Trophoblast cell (in vitro differentiated cells and primary cell): ENCODE results near the gene PUM2.

Source experiments
- DNase-seq, 2 donors: peaks; one replicate each; pipeline ENCODE4 v3.0.0-alpha.2; 2016
- H2AFZ ChIP-seq: 2 replicates; pipeline ENCODE4 v1.6.1; 2013; ENCODE audit warnings: low read length, moderate library complexity, mild to moderate bottlenecking; ENCODE audit not compliant: insufficient read depth, poor library complexity
- H2AK5ac ChIP-seq: 2 replicates; pipeline ENCODE4 v1.6.1; 2013; ENCODE audit warnings: mild to moderate bottlenecking, low read length
- H2BK120ac ChIP-seq: 2 replicates; pipeline ENCODE4 v1.6.1; 2013; ENCODE audit warnings: low read length, mild to moderate bottlenecking, moderate library complexity; ENCODE audit not compliant: insufficient read depth, poor library complexity
- H2BK12ac ChIP-seq: 2 replicates; pipeline ENCODE4 v1.6.1; 2013; ENCODE audit warnings: mild to moderate bottlenecking, low read length, moderate library complexity
- H2BK5ac ChIP-seq: 2 replicates; pipeline ENCODE4 v1.6.1; 2013; ENCODE audit warnings: low read length, low read depth, moderate library complexity, mild to moderate bottlenecking; ENCODE audit not compliant: poor library complexity
- H3K14ac ChIP-seq: 2 replicates; pipeline ENCODE4 v1.6.1; 2013; ENCODE audit warnings: mild to moderate bottlenecking, low read length
- H3K18ac ChIP-seq: 2 replicates; pipeline ENCODE4 v1.6.1; 2013; ENCODE audit warnings: mild to moderate bottlenecking, low read length
- H3K23ac ChIP-seq: 2 replicates; pipeline ENCODE4 v1.6.1; 2013; ENCODE audit warnings: low read length
- H3K27ac ChIP-seq: 2 replicates; pipeline ENCODE4 v1.5.1; 2013; ENCODE audit warnings: low read depth, mild to moderate bottlenecking, inconsistent platforms, low read length, moderate library complexity
- H3K27me3 ChIP-seq: 2 replicates; pipeline ENCODE4 v1.6.1; 2013; ENCODE audit warnings: inconsistent platforms, mild to moderate bottlenecking, low read length, moderate library complexity; ENCODE audit not compliant: insufficient read depth
- H3K36me3 ChIP-seq, 2 experiments: 1 replicate in 1 of 2; 2 replicates in 1 of 2; pipeline ENCODE4 v1.6.1; 2013; ENCODE audit warnings: low read length in 2 of 2, mild to moderate bottlenecking in 2 of 2, moderate library complexity in 1 of 2; ENCODE audit not compliant: insufficient read depth in 2 of 2, control insufficient read depth in 1 of 2
- H3K4ac ChIP-seq: 2 replicates; pipeline ENCODE4 v1.6.1; 2013; ENCODE audit warnings: low read depth, mild to moderate bottlenecking, low read length, moderate library complexity
- H3K4me1 ChIP-seq, 2 experiments: 1 replicate in 1 of 2; 2 replicates in 1 of 2; pipeline ENCODE4 v1.6.1; 2013; ENCODE audit warnings: low read length in 2 of 2, mild to moderate bottlenecking in 2 of 2, moderate library complexity in 1 of 2; ENCODE audit not compliant: insufficient read depth in 2 of 2, control insufficient read depth in 1 of 2
- H3K4me2 ChIP-seq: 2 replicates; pipeline ENCODE4 v1.6.1; 2013; ENCODE audit warnings: inconsistent platforms, mild to moderate bottlenecking, low read length, moderate library complexity
- H3K4me3 ChIP-seq: 2 replicates; pipeline ENCODE4 v1.5.1; 2013; ENCODE audit warnings: mild to moderate bottlenecking, low read depth, low read length, inconsistent platforms
- H3K79me1 ChIP-seq: one replicate; pipeline ENCODE4 v1.6.1; 2013; ENCODE audit warnings: low read length
- H3K79me2 ChIP-seq: 2 replicates; pipeline ENCODE4 v1.6.1; 2013; ENCODE audit warnings: low read length, mild to moderate bottlenecking; ENCODE audit not compliant: control insufficient read depth, insufficient read depth, poor library complexity
- H3K9ac ChIP-seq: 2 replicates; pipeline ENCODE4 v1.6.1; 2013; ENCODE audit warnings: mild to moderate bottlenecking, low read length
- H3K9me3 ChIP-seq: 2 replicates; pipeline ENCODE4 v1.6.1; 2013; ENCODE audit warnings: low read depth, mild to moderate bottlenecking, control low read depth, inconsistent platforms, low read length; ENCODE audit not compliant: insufficient read depth
- H4K12ac ChIP-seq: 2 replicates; pipeline ENCODE4 v1.6.1; 2013; ENCODE audit warnings: low read depth, mild to moderate bottlenecking, low read length, moderate library complexity
- H4K8ac ChIP-seq: 2 replicates; pipeline ENCODE4 v1.6.1; 2013; ENCODE audit warnings: low read depth, mild to moderate bottlenecking, low read length, moderate library complexity
- H4K91ac ChIP-seq: one replicate; pipeline ENCODE4 v1.6.1; 2013; ENCODE audit warnings: low read depth, mild to moderate bottlenecking, low read length, moderate library complexity
- WGBS: extraction: QIAGEN DNeasy Blood & Tissue Kit; methylation state at CpG from one replicate; pipeline ENCODE4 v1.1.7; 2013; ENCODE audit warnings: missing lambda C conversion rate; ENCODE audit not compliant: insufficient read length, insufficient coverage; ENCODE audit errors: extremely low coverage; 5-methylcytosine and 5-hydroxymethylcytosine counted together

PUM2 gene

DNA sequence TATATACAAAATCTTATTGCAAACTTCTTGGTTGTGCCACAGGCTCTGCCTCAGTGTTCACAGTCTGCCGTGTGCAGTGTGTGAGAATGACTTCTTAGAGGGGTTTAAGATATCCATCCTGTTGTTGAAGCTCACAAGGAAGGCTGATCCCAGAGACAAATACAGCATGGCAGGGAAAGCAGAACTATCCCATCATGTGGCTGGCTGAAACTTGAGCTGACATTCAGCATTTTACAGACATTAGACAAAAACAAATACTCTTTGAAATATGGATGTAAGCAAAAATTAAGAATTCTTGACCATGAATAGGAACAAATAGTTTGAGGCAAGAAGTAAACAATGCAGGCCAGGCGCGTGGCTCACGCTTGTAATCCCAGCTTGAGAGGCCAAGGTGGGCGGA, 12.9 kb upstream of the PUM2 start:
- H3K27ac ChIP-seq: no peak overlapping the region
- H3K4me2 ChIP-seq: no peak overlapping the region
- H3K4me1 ChIP-seq: peaks cover 9 to 10% of the 10 kb centered on the region in 2 experiments
- H2BK120ac ChIP-seq: no peak overlapping the region
- H2AFZ ChIP-seq: no peak overlapping the region
- no peak overlapping the region for H2BK5ac ChIP-seq
- H3K23ac ChIP-seq: no peak overlapping the region
- no peaks in the 10 kb centered on the region for H3K27me3 ChIP-seq
- H3K36me3 ChIP-seq: peaks cover 0 to 3% of the 10 kb centered on the region in 2 experiments
- WGBS: no CpG with 5 or more reads among the region's 5 CpGs
- H3K4me3 ChIP-seq: no peak overlapping the region
- no peak overlapping the region for H4K8ac ChIP-seq
- H3K14ac ChIP-seq: no peak overlapping the region
- no peak overlapping the region for H2BK12ac ChIP-seq
- H3K4ac ChIP-seq: no peak overlapping the region
- no peak overlapping the region for H2AK5ac ChIP-seq
- H4K91ac ChIP-seq: no peak overlapping the region
- H3K9me3 ChIP-seq: peaks cover 5% of the 10 kb centered on the region
- H3K18ac ChIP-seq: no peak overlapping the region
- no peak overlapping the region for H3K9ac ChIP-seq
- no peaks in the 10 kb centered on the region for H3K79me2 ChIP-seq
- DNase-seq: no peak
- no peak overlapping the region for H4K12ac ChIP-seq
- H3K79me1 ChIP-seq: peaks cover 9% of the 10 kb centered on the region

DNA sequence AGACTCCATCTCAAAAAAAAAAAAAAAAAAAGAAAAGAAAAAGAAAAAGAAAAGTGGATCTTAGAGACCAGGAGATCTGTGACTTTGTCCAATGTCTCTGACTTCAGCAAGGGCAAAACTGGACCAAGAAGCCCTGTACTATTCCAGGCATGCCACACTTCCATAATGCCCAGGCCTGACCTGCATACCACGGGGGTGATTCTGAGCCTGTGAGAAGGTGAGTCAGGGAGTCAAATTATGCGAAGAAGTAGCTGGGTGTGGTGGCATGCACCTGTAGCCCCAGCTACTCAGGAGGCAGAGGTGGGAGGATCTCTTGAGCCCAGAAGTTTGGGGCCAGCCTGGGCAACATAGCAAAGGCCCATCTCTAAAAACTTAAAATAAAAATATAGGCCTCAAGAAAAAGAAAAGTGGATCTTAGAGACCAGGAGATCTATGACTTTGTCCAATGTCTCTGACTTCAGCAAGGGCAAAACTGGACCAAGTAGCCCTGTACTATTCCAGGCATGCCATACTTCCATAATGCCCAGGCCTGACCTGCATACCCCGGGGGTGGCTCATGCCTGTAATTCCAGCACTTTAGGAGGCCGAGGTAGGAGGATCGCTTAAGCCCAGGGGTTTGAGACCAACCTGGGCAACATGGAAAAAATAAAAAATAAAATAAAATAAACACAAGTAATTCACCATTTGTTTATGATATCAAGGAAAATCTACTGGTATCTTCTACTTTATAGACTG, 12.2 kb upstream of the PUM2 start:
- Histone ChIP-seq H4K12ac (no peak overlapping the region), H4K8ac (no peak overlapping the region), H4K91ac (no peak overlapping the region), H2BK12ac (no peak overlapping the region), H3K4ac (no peak overlapping the region), H3K14ac (no peak overlapping the region), H3K79me2 (no peaks in the 10 kb centered on the region), H3K27ac (no peak overlapping the region), H3K18ac (no peak overlapping the region), H3K9me3 (peaks cover 2% of the 10 kb centered on the region), H2AK5ac (no peak overlapping the region), H3K79me1 (peaks cover 7% of the 10 kb centered on the region), H3K36me3 (peaks cover 0 to 2% of the 10 kb centered on the region in 2 experiments), H3K4me3 (no peak overlapping the region), H2BK120ac (no peak overlapping the region), H3K27me3 (no peaks in the 10 kb centered on the region), H3K4me1 (peaks cover 8 to 9% of the 10 kb centered on the region in 2 experiments), H3K9ac (no peak overlapping the region), H3K23ac (no peak overlapping the region), H2AFZ (no peak overlapping the region), H3K4me2 (no peak overlapping the region), H2BK5ac (no peak overlapping the region)
- WGBS: no CpG with 5 or more reads among the region's 5 CpGs
- peak; percentile 81 to 91 for DNase-seq

DNA sequence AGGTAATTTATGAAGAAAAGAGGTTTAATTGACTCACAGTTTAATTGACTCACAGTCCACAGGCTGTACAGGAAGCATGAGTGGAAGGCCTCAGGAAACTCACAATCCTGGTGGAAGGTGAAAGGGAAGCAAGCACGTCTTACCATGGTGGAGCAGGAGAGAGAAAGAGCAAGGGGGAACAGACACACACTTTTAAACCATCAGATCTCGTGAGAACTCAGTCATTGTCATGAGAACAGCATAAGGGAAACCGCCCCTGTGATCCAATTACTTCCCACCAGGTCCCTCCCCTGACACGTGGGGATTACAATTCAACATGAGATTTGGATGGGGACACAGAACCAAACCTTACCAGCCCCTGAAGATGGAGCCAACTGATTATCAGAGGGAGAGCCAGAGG, 11.2 kb upstream of the PUM2 start:
- DNase-seq: no peak
- Histone ChIP-seq H4K91ac (no peak overlapping the region), H3K23ac (no peak overlapping the region), H2BK5ac (no peak overlapping the region), H2AK5ac (no peak overlapping the region), H3K27ac (no peak overlapping the region), H3K4me1 (peaks cover 5 to 6% of the 10 kb centered on the region in 2 experiments), H3K9me3 (no peaks in the 10 kb centered on the region), H3K79me2 (no peaks in the 10 kb centered on the region), H3K79me1 (peaks cover 5% of the 10 kb centered on the region), H4K12ac (no peak overlapping the region), H3K14ac (no peak overlapping the region), H4K8ac (no peak overlapping the region), H3K36me3 (no peaks in the 10 kb centered on the region), H3K18ac (no peak overlapping the region), H2BK120ac (no peak overlapping the region), H2BK12ac (no peak overlapping the region), H2AFZ (no peak overlapping the region), H3K27me3 (no peaks in the 10 kb centered on the region), H3K4me3 (no peak overlapping the region), H3K4me2 (no peak overlapping the region), H3K4ac (no peak overlapping the region), H3K9ac (no peak overlapping the region)
- no CpG with 5 or more reads among the region's 4 CpGs for WGBS

DNA sequence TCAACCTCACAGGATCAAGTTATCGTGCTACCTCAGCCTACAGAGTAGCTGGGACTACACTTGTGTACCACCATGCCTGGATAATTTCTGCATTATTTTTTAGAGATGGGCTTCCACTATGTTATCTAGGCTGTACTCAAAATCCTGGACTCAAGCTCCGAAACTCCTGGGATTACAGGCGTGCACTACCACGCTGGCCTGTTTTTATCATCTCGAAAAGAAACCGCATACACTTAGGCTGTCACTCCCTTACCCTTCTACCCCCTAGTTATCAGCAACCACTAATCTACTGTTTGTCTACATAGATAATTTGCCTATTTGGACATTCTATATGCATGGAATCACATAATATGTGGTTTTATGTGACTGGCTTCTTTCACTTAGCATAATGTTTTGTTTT, 8.5 kb upstream of the PUM2 start:
- no peak overlapping the region for H3K9ac ChIP-seq
- no peak overlapping the region for H3K18ac ChIP-seq
- DNase-seq: no peak
- no peaks in the 10 kb centered on the region for H3K9me3 ChIP-seq
- H4K8ac ChIP-seq: no peak overlapping the region
- no peak overlapping the region for H3K14ac ChIP-seq
- H2AFZ ChIP-seq: no peak overlapping the region
- H3K79me1 ChIP-seq: no peaks in the 10 kb centered on the region
- H3K4me2 ChIP-seq: no peak overlapping the region
- peaks cover 0 to under 1% of the 10 kb centered on the region in 2 experiments for H3K4me1 ChIP-seq
- H3K23ac ChIP-seq: no peak overlapping the region
- H2BK12ac ChIP-seq: no peak overlapping the region
- H4K12ac ChIP-seq: no peak overlapping the region
- no peak overlapping the region for H4K91ac ChIP-seq
- H3K79me2 ChIP-seq: no peaks in the 10 kb centered on the region
- H3K4me3 ChIP-seq: no peak overlapping the region
- no peak overlapping the region for H2BK120ac ChIP-seq
- no peak overlapping the region for H2BK5ac ChIP-seq
- no peaks in the 10 kb centered on the region for H3K27me3 ChIP-seq
- H3K36me3 ChIP-seq: no peaks in the 10 kb centered on the region
- no peak overlapping the region for H2AK5ac ChIP-seq
- H3K4ac ChIP-seq: no peak overlapping the region
- H3K27ac ChIP-seq: no peak overlapping the region
- no CpG with 5 or more reads among the region's 6 CpGs for WGBS
